ENCODE measurements around the gene GLDC. TPM values are rescaled to one million over a fixed set of nuclear protein-coding genes. Genes with fewer than 3 reads are reported as not detected.

GLDC gene
- total and polyA plus RNA-seq, 10 of the 15 experiments (the other 5 are each of a cell fraction or from before 2014, with no cell fraction given), result 33.1 to 165 (median 114) TPM

DNA sequence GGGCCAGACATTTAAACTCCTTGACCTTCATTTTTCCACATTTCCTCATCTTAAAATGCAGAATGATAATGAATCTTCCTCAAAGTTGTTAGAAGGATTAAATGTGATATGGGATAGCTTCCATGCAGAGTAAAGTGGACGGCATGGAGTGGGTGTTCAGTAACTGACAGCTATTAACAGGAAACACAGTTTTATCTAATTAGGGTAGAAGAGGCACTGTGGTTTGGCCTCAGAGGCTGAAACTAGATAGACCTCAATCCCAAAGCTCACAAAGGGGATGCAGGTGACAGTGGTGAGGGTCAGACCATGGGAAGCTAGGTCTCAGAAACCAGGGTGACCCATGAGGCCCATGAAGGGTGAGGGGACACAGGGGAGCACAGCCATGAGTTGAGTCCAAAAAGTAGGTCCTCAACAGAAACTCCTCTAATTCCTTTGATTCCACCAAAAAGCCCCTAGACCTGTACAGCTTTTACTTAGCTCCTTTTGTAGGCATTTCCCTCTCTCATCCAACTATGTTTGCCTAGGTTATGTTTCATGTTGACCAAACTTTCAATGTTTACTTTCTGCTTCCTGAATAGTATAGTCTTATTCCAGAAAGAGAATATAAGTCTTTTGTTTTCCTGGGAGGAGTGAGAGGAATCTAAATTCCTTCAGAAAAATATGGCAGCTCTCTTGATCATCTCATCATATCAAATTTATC, 27.9 kb upstream of the GLDC start (continued):
- TF ChIP-seq, protein P1, sequence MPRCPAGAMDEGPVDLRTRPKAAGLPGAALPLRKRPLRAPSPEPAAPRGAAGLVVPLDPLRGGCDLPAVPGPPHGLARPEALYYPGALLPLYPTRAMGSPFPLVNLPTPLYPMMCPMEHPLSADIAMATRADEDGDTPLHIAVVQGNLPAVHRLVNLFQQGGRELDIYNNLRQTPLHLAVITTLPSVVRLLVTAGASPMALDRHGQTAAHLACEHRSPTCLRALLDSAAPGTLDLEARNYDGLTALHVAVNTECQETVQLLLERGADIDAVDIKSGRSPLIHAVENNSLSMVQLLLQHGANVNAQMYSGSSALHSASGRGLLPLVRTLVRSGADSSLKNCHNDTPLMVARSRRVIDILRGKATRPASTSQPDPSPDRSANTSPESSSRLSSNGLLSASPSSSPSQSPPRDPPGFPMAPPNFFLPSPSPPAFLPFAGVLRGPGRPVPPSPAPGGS (IDR thresholded peaks at IDR 0.05; ENCODE audit: borderline replicate concordance, insufficient read depth, low read depth, low read length, poor library complexity, severe bottlenecking), result no peak
- TF ChIP-seq JUNB (IDR thresholded peaks at IDR 0.05) (no peak), TCF12 (IDR thresholded peaks at IDR 0.05; ENCODE audit: low read depth, low read length) (peak; percentile 44; the same call in 1 of the 2 replicates)

DNA sequence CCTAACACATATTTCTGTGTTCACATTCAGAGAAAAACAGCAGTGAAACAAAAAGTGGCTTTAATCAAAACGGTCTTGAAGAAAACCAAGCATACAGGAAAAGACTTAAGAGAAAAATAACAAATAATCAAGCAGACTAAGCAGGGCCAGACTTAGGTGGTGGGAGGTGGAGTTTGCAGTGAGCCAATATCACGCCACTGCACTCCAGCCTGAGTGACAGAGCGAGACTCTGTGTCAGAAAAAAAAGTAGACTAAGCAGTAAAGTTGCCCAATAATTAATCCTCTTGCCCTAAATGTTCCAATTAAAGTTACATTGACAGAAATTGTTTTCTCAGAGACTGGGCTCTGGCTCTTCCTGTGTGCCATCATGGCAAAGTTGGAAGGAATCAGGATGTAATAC, 26.6 kb upstream of the GLDC start:
- H3K4me3 ChIP-seq, result no peak overlapping the region
- ChIA-PET CTCF (interaction anchor here (0.6 to 4.2 kb wide), 9 partner anchors 8 to 97 kb away, joined by 3 to 46 read pairs (median 4); no protein-coding TSS in a partner anchor), RAD21 (ENCODE audit: unreplicated experiment) (interaction anchor here (0.7 to 3.1 kb wide), 2 partner anchors 88 to 750 kb away, joined by 3 to 20 read pairs; no protein-coding TSS in a partner anchor), POLR2A (interaction anchor here (0.7 to 2.2 kb wide), 6 partner anchors 10 to 500 kb away, joined by 3 to 10 read pairs (median 4); no protein-coding TSS in a partner anchor), SMC1A (ENCODE audit: uncharacterized antibody, unreplicated experiment) (interaction anchor here (1.1 to 4.1 kb wide), 11 partner anchors 14 to 243 kb away, joined by 3 to 22 read pairs (median 5); no protein-coding TSS in a partner anchor)
- H3K79me2 ChIP-seq (ENCODE audit: control insufficient read depth, insufficient read depth, low read length), result no peaks in the 10 kb centered on the region
- TF ChIP-seq MEF2A (IDR thresholded peaks at IDR 0.05; ENCODE audit: insufficient read depth, low read depth, low read length), result no peak
- TF ChIP-seq, protein P2, sequence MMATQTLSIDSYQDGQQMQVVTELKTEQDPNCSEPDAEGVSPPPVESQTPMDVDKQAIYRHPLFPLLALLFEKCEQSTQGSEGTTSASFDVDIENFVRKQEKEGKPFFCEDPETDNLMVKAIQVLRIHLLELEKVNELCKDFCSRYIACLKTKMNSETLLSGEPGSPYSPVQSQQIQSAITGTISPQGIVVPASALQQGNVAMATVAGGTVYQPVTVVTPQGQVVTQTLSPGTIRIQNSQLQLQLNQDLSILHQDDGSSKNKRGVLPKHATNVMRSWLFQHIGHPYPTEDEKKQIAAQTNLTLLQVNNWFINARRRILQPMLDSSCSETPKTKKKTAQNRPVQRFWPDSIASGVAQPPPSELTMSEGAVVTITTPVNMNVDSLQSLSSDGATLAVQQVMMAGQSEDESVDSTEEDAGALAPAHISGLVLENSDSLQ (IDR thresholded peaks at IDR 0.05), result peak; percentile 62; the same call in 1 of the 2 replicates
- H3K27me3 ChIP-seq (replicated peaks in 1 of 2; ENCODE audit: control insufficient read depth in 2 of 2, insufficient read depth in 2 of 2, low read length in 1 of 2), result no peaks in the 10 kb centered on the region
- DNase-seq (ENCODE audit: low read depth, low spot score), result no peak
- intact Hi-C loops (cut with micrococcal nuclease; ENCODE audit: unreplicated experiment) (no loop called here), in situ Hi-C loops (cut with MboI) (no loop called here)
- H3K4me1 ChIP-seq (ENCODE audit: control insufficient read depth, insufficient read depth, low read length), result peaks cover 9% of the 10 kb centered on the region
- no peaks in the 10 kb centered on the region for H4K20me1 ChIP-seq (ENCODE audit: control insufficient read depth, insufficient read depth)
- FAIRE-seq, result no peak
- no peak overlapping the region for H2AFZ ChIP-seq (ENCODE audit: control insufficient read depth, low read depth, low read length)
- no peak overlapping the region for H3K4me2 ChIP-seq (ENCODE audit: control insufficient read depth, insufficient read depth)
- ATAC-seq, result no peak
- H3K9me3 ChIP-seq (replicated peaks; ENCODE audit: control insufficient read depth, insufficient read depth, low read length), result no peaks in the 10 kb centered on the region
- TSS peak; percentile 37 for BruUV-seq (replicated peaks)
- H3K9ac ChIP-seq (ENCODE audit: control insufficient read depth, insufficient read depth, low read length), result no peak overlapping the region
- no peak overlapping the region for H3K27ac ChIP-seq (ENCODE audit: control insufficient read depth, insufficient read depth)
- H3K36me3 ChIP-seq (ENCODE audit: control insufficient read depth in 2 of 2, insufficient read depth in 2 of 2, low read length in 1 of 2), result no peaks in the 10 kb centered on the region
- WGBS (ENCODE audit: insufficient coverage, insufficient replicate concordance, low lambda C conversion rate, missing lambda C conversion rate), result 65% methylated on average over 3 of the region's 3 CpGs

Measured in GM12878 (cell line).